ENCODE results near the gene HIP1. TPM values are rescaled to one million over a fixed set of nuclear protein-coding genes. Genes with fewer than 3 reads are reported as not detected.
A peak's percentile ranks its signal among the peaks of the same experiment; 100 is the strongest.
"Not testable (repeated sequence)": the region's sequence is repeated elsewhere in the genome, so short reads cannot be mapped to it uniquely, and the experiment has no call there.

HIP1 gene
- total RNA-seq, 1 donor from 2014 or later, result 17.7 TPM

- H3K27ac ChIP-seq; H3K9me3 ChIP-seq; H3K4me3 ChIP-seq; H3K27me3 ChIP-seq; H3K4me1 ChIP-seq; H3K36me3 ChIP-seq; DNase-seq (ENCODE audit: extremely low spot score in 2 of 2); intact Hi-C loops (cut with DNase I): not testable (repeated sequence)
Observed at GRCh38 chr7:75518842-75519241, 219.9 kb downstream of the HIP1 start.

- H3K27ac ChIP-seq; intact Hi-C loops (cut with DNase I); H3K4me1 ChIP-seq; H3K36me3 ChIP-seq; DNase-seq (ENCODE audit: extremely low spot score in 2 of 2); H3K4me3 ChIP-seq; H3K9me3 ChIP-seq; H3K27me3 ChIP-seq: not testable (repeated sequence)
Observed at GRCh38 chr7:75509033-75509432, 229.7 kb downstream of the HIP1 start.

DNA sequence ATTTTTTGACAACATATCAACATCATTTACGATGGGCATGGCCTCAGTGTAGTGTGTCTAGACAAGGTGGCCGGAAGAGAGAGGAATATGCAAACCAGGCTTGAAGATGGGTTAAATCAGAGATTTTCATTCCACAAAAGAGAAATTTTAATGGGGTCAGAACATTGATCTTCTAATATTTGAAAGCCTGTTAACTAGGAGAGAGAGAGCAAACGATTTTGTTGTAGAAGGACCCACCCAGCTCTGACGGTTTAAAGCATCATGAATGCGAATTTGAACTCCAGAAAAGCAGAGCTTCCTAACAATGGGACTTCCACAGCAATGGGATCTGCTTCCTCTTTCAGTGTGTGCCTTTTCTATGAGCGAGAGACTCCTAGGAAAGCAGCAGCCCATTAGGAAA lies 246.7 kb downstream of the HIP1 start, which contains the start of gene SPDYE5:
Gene SPDYE5 (plus strand): TSS at position 301 of the 400 bp plus-strand sequence. CDS start 1,728 bp downstream, outside the sequence.
- H3K27me3 ChIP-seq; H3K36me3 ChIP-seq; H3K27ac ChIP-seq; H3K9me3 ChIP-seq; intact Hi-C loops (cut with DNase I); DNase-seq (ENCODE audit: extremely low spot score in 2 of 2); H3K4me3 ChIP-seq; H3K4me1 ChIP-seq: not testable (repeated sequence)

- peak within 1 kb of the TSS; percentile 70 for H3K27ac ChIP-seq
- H3K36me3 ChIP-seq; H3K9me3 ChIP-seq; intact Hi-C loops (cut with DNase I); H3K4me1 ChIP-seq; H3K27me3 ChIP-seq: not testable (repeated sequence)
- DNase-seq (ENCODE audit: extremely low spot score in 2 of 2), result peak; percentile 94 to 95
- TF ChIP-seq POLR2AphosphoS5 (IDR thresholded peaks at IDR 0.05; ENCODE audit: insufficient read depth in 1 of 2, low read depth in 1 of 2), result peak; percentile 71 to 80
- peak within 1 kb of the TSS; percentile 63 to 69 for H3K4me3 ChIP-seq
Observed at GRCh38 chr7:75485979-75486643, 252.6 kb downstream of the HIP1 start, which contains the start of gene POM121C. Gene POM121C (minus strand): TSS chr7:75486299. CDS start chr7:75441496, 44,803 bp downstream.

DNA sequence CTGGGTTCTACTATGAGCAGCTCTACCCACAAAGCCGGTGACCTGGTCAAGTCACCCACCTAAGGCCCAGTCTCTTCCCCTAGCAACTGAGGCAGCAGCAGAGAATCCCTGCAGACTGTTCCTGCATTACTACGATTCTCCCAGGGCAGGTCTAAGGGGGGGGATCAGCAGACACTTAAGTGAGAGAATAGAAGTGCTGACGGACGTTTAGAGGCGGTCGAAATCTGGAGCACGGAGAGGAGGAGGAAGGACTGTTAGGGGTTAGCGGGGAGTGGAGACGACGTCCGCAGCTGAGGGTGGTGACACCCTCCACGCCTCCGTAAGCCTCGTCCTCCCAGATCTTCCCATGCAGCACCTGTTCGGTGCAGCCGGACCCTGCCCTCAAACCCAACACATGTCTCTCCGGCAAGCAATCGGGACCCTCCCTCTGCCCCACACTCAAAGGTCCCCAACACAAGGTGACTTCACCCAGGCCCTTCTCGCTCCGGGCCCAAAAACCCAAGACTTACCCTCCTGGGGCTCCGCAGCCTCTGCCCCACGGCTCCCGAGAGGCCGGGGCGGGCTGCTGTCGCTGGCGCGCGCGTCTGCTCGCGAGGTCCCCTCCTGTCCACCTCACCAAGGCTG lies 253.3 kb downstream of the HIP1 start:
- H3K4me1 ChIP-seq; DNase-seq (ENCODE audit: extremely low spot score in 2 of 2); H3K9me3 ChIP-seq; H3K27me3 ChIP-seq; H3K36me3 ChIP-seq; intact Hi-C loops (cut with DNase I): not testable (repeated sequence)
- H3K4me3 ChIP-seq, result peak overlapping the region; percentile 63 to 69
- H3K27ac ChIP-seq, result peak overlapping the region; percentile 70

Small RNA genes within 50 kb of the gene (small RNA-seq; reads per million reads assigned to genes)
- not detected for gene AC211429.1
- gene RF00019, result not detected

Other genes with a start within 250 kb of the HIP1 start
- gene SPDYE5, start 246.6 kb downstream of the HIP1 start, total RNA-seq, result not detected
- not detected for gene CCL26, start 33.3 kb upstream of the HIP1 start, total RNA-seq
- gene CCL24, start 74.9 kb upstream of the HIP1 start, total RNA-seq, result not detected
- gene RHBDD2, start 140.1 kb upstream of the HIP1 start, total RNA-seq, result 34.1 TPM
- gene POR, start 176.2 kb upstream of the HIP1 start, total RNA-seq, result 94.3 TPM